Hematopoietic multipotent progenitor cell treated with erythropoietin and hydrocortisone succinate and interleukin-3 and kit ligand, for 6 days (in vitro differentiated cells): Measurements from ENCODE around the gene KIF27.

ENCODE experiments used
- DNase-seq: peaks from one replicate; pipeline ENCODE4 v3.0.0-alpha.2; 2015

Gene KIF27

DNA sequence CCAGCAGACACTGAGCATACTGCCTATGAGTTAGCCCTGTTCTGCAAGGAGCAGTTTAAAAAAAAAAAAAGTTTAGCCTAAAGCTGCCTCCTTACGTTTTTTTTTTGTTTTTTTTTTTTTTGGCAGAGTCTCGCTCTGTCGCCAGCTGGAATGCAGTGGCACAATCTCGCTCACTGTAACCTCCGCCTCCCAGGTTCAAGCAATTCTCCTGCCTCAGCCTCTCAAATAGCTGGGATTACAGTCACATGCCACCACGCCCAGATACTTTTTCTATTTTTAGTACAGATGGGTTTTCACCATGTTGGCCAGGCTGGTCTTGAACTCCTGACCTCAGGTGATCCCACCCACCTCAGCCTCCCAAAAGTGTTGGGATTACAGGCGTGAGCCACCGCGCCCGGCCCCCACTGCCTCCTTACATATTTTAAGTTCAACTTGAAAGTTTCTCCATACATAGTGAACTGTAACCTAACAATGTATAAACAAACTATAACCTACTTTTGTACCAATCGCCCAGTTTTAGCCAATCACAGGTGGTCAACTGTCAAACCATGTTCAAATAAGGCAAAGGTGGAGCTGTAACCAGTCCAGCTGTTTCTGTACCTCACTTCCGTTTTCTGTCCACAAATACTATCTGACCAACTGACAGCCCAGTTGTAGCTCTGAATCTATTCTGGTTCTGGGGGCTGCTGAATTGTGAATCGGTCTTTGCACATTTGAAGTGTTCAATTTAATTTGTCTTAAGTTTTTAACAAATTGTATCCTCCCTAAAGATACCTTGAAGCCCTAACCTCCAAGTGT is 120.8 kb downstream of the KIF27 start:
- no peak for DNase-seq

DNA sequence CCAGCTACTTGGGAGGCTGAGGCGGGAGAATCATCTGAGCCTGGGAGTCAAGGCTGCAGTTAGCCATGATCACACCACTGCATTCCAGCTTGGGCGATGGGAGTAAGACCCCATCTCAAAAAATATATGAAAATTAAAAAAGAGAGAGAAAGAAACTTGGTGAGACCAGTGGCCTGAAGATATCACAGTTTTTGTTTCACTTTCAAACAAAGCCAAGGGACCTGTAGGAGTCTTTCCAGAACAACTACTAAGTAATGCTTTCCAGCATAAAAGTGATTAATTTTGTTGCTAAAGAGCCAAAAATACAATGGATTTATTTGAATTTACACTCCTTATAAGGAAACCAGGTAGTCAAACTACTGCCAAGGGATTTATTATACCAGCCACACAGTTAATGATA is 127.2 kb downstream of the KIF27 start:
- DNase-seq: no peak

DNA sequence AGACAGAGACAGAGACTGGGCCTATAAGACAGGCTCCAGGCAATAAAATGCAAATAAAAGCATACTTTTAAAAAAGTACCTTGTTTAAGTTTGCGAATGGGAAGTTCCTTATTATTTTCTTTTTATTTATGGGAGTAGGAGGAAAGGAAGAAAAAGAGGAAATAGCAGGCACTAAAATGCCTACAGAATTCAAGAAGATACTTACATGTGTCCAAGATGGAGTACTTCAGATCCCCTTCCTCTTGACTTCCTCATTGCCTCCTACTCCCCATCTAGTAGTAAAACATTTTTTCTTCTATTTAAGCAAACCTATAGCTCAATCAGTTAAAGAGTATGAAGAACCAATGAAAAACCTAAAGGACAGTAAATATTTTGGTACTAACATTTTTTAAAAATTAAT is 128.5 kb downstream of the KIF27 start:
- no peak for DNase-seq
